Liver (tissue), 9 donors: ENCODE measurements around the gene PPP2R2C. TPM values are rescaled to one million over a fixed set of nuclear protein-coding genes. Genes with fewer than 3 reads are reported as not detected.

Source experiments
- DNase-seq: peaks from one replicate; pipeline ENCODE4 v3.0.0-alpha.2; 2017; ENCODE audit warnings: low spot score
- H3K27ac ChIP-seq, 2 donors: one replicate each; pipeline ENCODE4 v1.7.0; 2013; ENCODE audit warnings: inconsistent platforms in 2 of 2, low read length in 2 of 2, control low read depth in 1 of 2, low read depth in 1 of 2, mild to moderate bottlenecking in 1 of 2
- H3K27me3 ChIP-seq, 4 donors: one replicate each; pipeline versions ENCODE4 v1.6.1 to v1.7.0; 2013; ENCODE audit warnings: low read length in 3 of 4, inconsistent platforms in 1 of 4, mild to moderate bottlenecking in 1 of 4, moderate library complexity in 1 of 4; ENCODE audit not compliant: control insufficient read depth in 4 of 4, insufficient read depth in 4 of 4
- H3K36me3 ChIP-seq, 4 donors: one replicate each; pipeline versions ENCODE4 v1.6.1 to v1.7.0; 2013; ENCODE audit warnings: low read length in 3 of 4, mild to moderate bottlenecking in 3 of 4, low read depth in 1 of 4, moderate library complexity in 1 of 4; ENCODE audit not compliant: control insufficient read depth in 4 of 4, insufficient read depth in 3 of 4
- H3K4me1 ChIP-seq, 4 donors: one replicate each; pipeline versions ENCODE4 v1.6.1 to v1.7.0; 2013; ENCODE audit warnings: low read length in 3 of 4, mild to moderate bottlenecking in 3 of 4, moderate library complexity in 1 of 4; ENCODE audit not compliant: control insufficient read depth in 4 of 4, insufficient read depth in 4 of 4
- H3K4me3 ChIP-seq, 3 donors: one replicate each; pipeline versions ENCODE4 v1.6.1 to v1.7.0; 2013; ENCODE audit warnings: low read length in 3 of 3, control low read depth in 1 of 3, low read depth in 1 of 3, mild to moderate bottlenecking in 1 of 3
- H3K9ac ChIP-seq, 2 donors: one replicate each; pipeline ENCODE4 v1.7.0; 2013; ENCODE audit warnings: low read length in 2 of 2, mild to moderate bottlenecking in 2 of 2, moderate library complexity in 2 of 2, control low read depth in 1 of 2, low read depth in 1 of 2
- H3K9me3 ChIP-seq, 4 donors: one replicate each; pipeline versions ENCODE4 v1.6.1 to v1.7.0; 2013; ENCODE audit warnings: low read length in 3 of 4; ENCODE audit not compliant: control insufficient read depth in 4 of 4
- EGR1 ChIP-seq, 2 donors: IDR thresholded peaks; 2 replicates each; pipeline ENCODE4 v1.6.1; 2016 to 2018; ENCODE audit warnings: antibody characterized with exemption in 2 of 2, low read depth in 2 of 2
- FOXA1 ChIP-seq: IDR thresholded peaks from 2 replicates; pipeline ENCODE4 v1.6.1; 2016; ENCODE audit warnings: antibody characterized with exemption
- FOXA2 ChIP-seq: IDR thresholded peaks from 2 replicates; pipeline ENCODE4 v1.6.1; 2016; ENCODE audit warnings: antibody characterized with exemption
- GABPA ChIP-seq, 2 donors: IDR thresholded peaks in 1 of 2; conservative IDR thresholded peaks in 1 of 2; 2 replicates each; pipeline ENCODE4 v1.6.1; 2016; ENCODE audit warnings: antibody characterized with exemption in 2 of 2, mild to moderate bottlenecking in 1 of 2, moderate library complexity in 1 of 2
- HNF4A ChIP-seq, 2 donors: conservative IDR thresholded peaks; 2 replicates each; pipeline ENCODE4 v1.6.1; 2016; ENCODE audit warnings: antibody characterized with exemption in 2 of 2, mild to moderate bottlenecking in 2 of 2
- HNF4G ChIP-seq: IDR thresholded peaks from 2 replicates; pipeline ENCODE4 v1.6.1; 2016; ENCODE audit warnings: antibody characterized with exemption
- JUND ChIP-seq, 2 donors: IDR thresholded peaks; 2 replicates each; pipeline ENCODE4 v1.6.1; 2016; ENCODE audit warnings: antibody characterized with exemption in 2 of 2
- NR2F2 ChIP-seq: IDR thresholded peaks from 2 replicates; pipeline ENCODE4 v1.6.1; 2016; ENCODE audit warnings: antibody characterized with exemption
- RAD21 ChIP-seq, 2 donors: IDR thresholded peaks; 2 replicates each; pipeline ENCODE4 v1.6.1; 2016; ENCODE audit warnings: antibody characterized with exemption in 2 of 2, mild to moderate bottlenecking in 2 of 2
- RXRA ChIP-seq, 2 donors: IDR thresholded peaks; 2 replicates each; pipeline ENCODE4 v1.6.1; 2017 to 2018; ENCODE audit warnings: antibody characterized with exemption in 2 of 2, mild to moderate bottlenecking in 1 of 2
- TAF1 ChIP-seq: conservative IDR thresholded peaks from 2 replicates; pipeline ENCODE4 v1.6.1; 2016; ENCODE audit warnings: antibody characterized with exemption, mild to moderate bottlenecking
- YY1 ChIP-seq: IDR thresholded peaks from 2 replicates; pipeline ENCODE4 v1.6.1; 2016; ENCODE audit warnings: antibody characterized with exemption, mild to moderate bottlenecking
- WGBS: extraction: QIAGEN DNeasy Blood & Tissue Kit; methylation state at CpG from one replicate; pipeline ENCODE4 v1.1.7; 2013; 5-methylcytosine and 5-hydroxymethylcytosine counted together
- polyA plus RNA-seq, 2 donors: library from polyadenylated mRNA; stranded (reverse) in 1 of 2; unstranded in 1 of 2; fragments of 200-250 nt in 1 of 2; fragments of >200 nt in 1 of 2; fragmentation: Nextera tagmentation in 1 of 2; extraction: Ambion mirVana in 1 of 2; gene quantifications; one replicate each; pipeline versions ENCODE4 v1.2.1 to v1.2.3, GENCODE V29; 2013 to 2015
- total RNA-seq, 2 donors: library from RNA; depleted of rRNA; stranded (reverse); fragments of >200 nt; gene quantifications; one replicate each; pipeline ENCODE4 v1.2.3, GENCODE V29; 2014
- TF ChIP-seq, protein P1 (sequence below): IDR thresholded peaks from 2 replicates; pipeline ENCODE4 v1.6.1; 2016; ENCODE audit warnings: antibody characterized with exemption
- TF ChIP-seq, protein P2 (sequence below): IDR thresholded peaks from 2 replicates; pipeline ENCODE4 v1.6.1; 2016; ENCODE audit warnings: antibody characterized with exemption, mild to moderate bottlenecking
- TF ChIP-seq, protein P3 (sequence below): IDR thresholded peaks from 2 replicates; pipeline ENCODE4 v1.6.1; 2016; ENCODE audit warnings: antibody characterized with exemption
- TF ChIP-seq, protein P4 (sequence below): fragments of 150-350 bp; IDR thresholded peaks from 2 replicates; pipeline ENCODE4 v1.5.1; 2017; ENCODE audit warnings: improper control_type of control experiment, low read depth, low read length; ENCODE audit not compliant: missing input control
- TF ChIP-seq, protein P5 (sequence below): IDR thresholded peaks from 2 replicates; pipeline ENCODE4 v1.6.1; 2016; ENCODE audit warnings: antibody characterized with exemption
- donor health status: healthy.
- donor health status: healthy.
- donor health status: healthy.
- donor health status: healthy.
- donor health status: healthy.

PPP2R2C gene
- total and polyA plus RNA-seq, 4 donors = under 0.01 to 0.01 TPM; not detected in 2

DNA sequence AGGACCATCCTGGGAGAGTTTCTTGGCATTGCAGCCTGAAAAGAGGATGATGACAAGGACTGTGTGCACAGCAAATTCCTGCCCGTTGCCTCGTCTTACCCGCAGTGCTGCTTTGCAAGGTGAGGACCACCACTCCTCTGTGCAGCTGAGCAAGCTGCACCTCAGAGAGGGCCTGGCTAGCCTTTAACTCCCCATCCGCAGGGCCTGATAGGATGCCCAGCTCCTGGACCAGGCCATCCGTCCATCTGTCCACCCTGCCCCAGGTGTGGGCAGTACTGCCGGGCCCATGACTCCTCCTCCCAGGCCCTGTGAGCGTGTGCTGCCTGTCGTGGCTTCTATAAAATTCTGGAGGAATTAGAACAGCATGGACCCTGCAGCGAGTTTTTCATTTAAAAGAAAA, 43.9 kb upstream of the PPP2R2C start:
- no peaks in the 10 kb centered on the region for H3K9me3 ChIP-seq
- H3K4me1 ChIP-seq = no peaks in the 10 kb centered on the region
- 72% methylated on average over 9 of the region's 9 CpGs for WGBS
- no peak overlapping the region for H3K4me3 ChIP-seq
- H3K9ac ChIP-seq = no peak overlapping the region
- H3K27ac ChIP-seq = no peak overlapping the region
- H3K36me3 ChIP-seq = no peaks in the 10 kb centered on the region
- no peak for DNase-seq
- peaks cover 0 to 7% (median 0%) of the 10 kb centered on the region in 4 donors for H3K27me3 ChIP-seq
- TF ChIP-seq JUND (IDR thresholded peaks at IDR 0.05) = no peak
- TF ChIP-seq EGR1 (IDR thresholded peaks at IDR 0.05; ENCODE audit: low read depth in 2 of 2) = no peak
- TF ChIP-seq NR2F2 = no peak
- TF ChIP-seq HNF4G = no peak
- TF ChIP-seq, protein P1, sequence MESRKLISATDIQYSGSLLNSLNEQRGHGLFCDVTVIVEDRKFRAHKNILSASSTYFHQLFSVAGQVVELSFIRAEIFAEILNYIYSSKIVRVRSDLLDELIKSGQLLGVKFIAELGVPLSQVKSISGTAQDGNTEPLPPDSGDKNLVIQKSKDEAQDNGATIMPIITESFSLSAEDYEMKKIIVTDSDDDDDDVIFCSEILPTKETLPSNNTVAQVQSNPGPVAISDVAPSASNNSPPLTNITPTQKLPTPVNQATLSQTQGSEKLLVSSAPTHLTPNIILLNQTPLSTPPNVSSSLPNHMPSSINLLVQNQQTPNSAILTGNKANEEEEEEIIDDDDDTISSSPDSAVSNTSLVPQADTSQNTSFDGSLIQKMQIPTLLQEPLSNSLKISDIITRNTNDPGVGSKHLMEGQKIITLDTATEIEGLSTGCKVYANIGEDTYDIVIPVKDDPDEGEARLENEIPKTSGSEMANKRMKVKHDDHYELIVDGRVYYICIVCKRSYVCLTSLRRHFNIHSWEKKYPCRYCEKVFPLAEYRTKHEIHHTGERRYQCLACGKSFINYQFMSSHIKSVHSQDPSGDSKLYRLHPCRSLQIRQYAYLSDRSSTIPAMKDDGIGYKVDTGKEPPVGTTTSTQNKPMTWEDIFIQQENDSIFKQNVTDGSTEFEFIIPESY = no peak
- TF ChIP-seq, protein P2, sequence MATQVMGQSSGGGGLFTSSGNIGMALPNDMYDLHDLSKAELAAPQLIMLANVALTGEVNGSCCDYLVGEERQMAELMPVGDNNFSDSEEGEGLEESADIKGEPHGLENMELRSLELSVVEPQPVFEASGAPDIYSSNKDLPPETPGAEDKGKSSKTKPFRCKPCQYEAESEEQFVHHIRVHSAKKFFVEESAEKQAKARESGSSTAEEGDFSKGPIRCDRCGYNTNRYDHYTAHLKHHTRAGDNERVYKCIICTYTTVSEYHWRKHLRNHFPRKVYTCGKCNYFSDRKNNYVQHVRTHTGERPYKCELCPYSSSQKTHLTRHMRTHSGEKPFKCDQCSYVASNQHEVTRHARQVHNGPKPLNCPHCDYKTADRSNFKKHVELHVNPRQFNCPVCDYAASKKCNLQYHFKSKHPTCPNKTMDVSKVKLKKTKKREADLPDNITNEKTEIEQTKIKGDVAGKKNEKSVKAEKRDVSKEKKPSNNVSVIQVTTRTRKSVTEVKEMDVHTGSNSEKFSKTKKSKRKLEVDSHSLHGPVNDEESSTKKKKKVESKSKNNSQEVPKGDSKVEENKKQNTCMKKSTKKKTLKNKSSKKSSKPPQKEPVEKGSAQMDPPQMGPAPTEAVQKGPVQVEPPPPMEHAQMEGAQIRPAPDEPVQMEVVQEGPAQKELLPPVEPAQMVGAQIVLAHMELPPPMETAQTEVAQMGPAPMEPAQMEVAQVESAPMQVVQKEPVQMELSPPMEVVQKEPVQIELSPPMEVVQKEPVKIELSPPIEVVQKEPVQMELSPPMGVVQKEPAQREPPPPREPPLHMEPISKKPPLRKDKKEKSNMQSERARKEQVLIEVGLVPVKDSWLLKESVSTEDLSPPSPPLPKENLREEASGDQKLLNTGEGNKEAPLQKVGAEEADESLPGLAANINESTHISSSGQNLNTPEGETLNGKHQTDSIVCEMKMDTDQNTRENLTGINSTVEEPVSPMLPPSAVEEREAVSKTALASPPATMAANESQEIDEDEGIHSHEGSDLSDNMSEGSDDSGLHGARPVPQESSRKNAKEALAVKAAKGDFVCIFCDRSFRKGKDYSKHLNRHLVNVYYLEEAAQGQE = no peak
- TF ChIP-seq RXRA (IDR thresholded peaks at IDR 0.05) = no peak
- no peak for TF ChIP-seq HNF4A (conservative IDR thresholded peaks at IDR 0.05)
- TF ChIP-seq, protein P3, sequence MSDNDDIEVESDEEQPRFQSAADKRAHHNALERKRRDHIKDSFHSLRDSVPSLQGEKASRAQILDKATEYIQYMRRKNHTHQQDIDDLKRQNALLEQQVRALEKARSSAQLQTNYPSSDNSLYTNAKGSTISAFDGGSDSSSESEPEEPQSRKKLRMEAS = no peak
- no peak for TF ChIP-seq GABPA (IDR thresholded peaks at IDR 0.05 in 1 of 2, conservative IDR thresholded peaks at IDR 0.05 in 1 of 2)
- TF ChIP-seq TAF1 = no peak
- no peak for TF ChIP-seq RAD21 (IDR thresholded peaks at IDR 0.05)
- TF ChIP-seq FOXA2 = no peak

DNA sequence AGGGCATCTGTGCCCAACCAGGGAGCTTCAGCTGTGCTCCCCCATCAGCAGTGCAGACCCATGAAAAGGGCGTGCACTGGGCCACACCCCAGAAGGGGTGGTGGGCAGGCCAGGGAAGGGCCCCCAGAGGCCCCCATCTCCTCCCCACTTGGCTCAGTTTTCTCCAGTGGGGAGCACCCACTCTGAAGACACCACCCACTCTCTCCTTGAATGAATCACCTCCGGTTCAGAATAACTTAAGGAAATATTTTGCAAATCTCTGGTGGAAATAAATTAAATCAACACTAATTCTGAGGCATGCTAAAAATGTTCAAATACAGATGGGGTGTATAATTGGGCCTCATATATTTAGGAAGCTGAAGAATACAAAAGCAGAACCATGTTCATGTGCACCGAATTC, 41.3 kb upstream of the PPP2R2C start:
- WGBS = 83% methylated on average over 3 of the region's 3 CpGs
- Histone ChIP-seq H3K9ac (no peak overlapping the region), H3K4me1 (no peaks in the 10 kb centered on the region)

More for the DNA sequence above, 41.3 kb upstream of the PPP2R2C start:
- Histone ChIP-seq H3K9me3 (no peaks in the 10 kb centered on the region), H3K36me3 (no peaks in the 10 kb centered on the region), H3K27me3 (peaks cover 0 to 7% (median 0%) of the 10 kb centered on the region in 4 donors), H3K4me3 (no peak overlapping the region), H3K27ac (no peak overlapping the region)
- DNase-seq = no peak
- TF ChIP-seq, protein P1 = no peak
- TF ChIP-seq FOXA2 (no peak), JUND (IDR thresholded peaks at IDR 0.05) (no peak), FOXA1 (no peak), HNF4G (no peak), TAF1 (no peak), GABPA (IDR thresholded peaks at IDR 0.05 in 1 of 2, conservative IDR thresholded peaks at IDR 0.05 in 1 of 2) (no peak), RAD21 (IDR thresholded peaks at IDR 0.05) (no peak), YY1 (no peak), NR2F2 (no peak)
- TF ChIP-seq, protein P4, sequence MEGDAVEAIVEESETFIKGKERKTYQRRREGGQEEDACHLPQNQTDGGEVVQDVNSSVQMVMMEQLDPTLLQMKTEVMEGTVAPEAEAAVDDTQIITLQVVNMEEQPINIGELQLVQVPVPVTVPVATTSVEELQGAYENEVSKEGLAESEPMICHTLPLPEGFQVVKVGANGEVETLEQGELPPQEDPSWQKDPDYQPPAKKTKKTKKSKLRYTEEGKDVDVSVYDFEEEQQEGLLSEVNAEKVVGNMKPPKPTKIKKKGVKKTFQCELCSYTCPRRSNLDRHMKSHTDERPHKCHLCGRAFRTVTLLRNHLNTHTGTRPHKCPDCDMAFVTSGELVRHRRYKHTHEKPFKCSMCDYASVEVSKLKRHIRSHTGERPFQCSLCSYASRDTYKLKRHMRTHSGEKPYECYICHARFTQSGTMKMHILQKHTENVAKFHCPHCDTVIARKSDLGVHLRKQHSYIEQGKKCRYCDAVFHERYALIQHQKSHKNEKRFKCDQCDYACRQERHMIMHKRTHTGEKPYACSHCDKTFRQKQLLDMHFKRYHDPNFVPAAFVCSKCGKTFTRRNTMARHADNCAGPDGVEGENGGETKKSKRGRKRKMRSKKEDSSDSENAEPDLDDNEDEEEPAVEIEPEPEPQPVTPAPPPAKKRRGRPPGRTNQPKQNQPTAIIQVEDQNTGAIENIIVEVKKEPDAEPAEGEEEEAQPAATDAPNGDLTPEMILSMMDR = no peak
- TF ChIP-seq, protein P3 = no peak
- TF ChIP-seq, protein P5, sequence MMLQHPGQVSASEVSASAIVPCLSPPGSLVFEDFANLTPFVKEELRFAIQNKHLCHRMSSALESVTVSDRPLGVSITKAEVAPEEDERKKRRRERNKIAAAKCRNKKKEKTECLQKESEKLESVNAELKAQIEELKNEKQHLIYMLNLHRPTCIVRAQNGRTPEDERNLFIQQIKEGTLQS = no peak
